DMS153 treated with DMSO at 0.1 percent for 48 hours (cell line): ENCODE data around the gene SORL1.
"Not testable (repeated sequence)": the region's sequence is repeated elsewhere in the genome, so short reads cannot be mapped to it uniquely, and the experiment has no call there.

Experiments
- DNase-seq: peaks from one replicate; lab custom pipeline; 2025; ENCODE audit not compliant: unreplicated experiment; lab: John Stamatoyannopoulos, UW

The SORL1 gene

GRCh38 chr11:121474680-121475079 lies 22.6 kb downstream of the SORL1 start:
- no peak for DNase-seq

- peak; percentile 74 for DNase-seq
These were observed 24.4 kb downstream of the SORL1 start for GRCh38 chr11:121476379-121477032.

DNA sequence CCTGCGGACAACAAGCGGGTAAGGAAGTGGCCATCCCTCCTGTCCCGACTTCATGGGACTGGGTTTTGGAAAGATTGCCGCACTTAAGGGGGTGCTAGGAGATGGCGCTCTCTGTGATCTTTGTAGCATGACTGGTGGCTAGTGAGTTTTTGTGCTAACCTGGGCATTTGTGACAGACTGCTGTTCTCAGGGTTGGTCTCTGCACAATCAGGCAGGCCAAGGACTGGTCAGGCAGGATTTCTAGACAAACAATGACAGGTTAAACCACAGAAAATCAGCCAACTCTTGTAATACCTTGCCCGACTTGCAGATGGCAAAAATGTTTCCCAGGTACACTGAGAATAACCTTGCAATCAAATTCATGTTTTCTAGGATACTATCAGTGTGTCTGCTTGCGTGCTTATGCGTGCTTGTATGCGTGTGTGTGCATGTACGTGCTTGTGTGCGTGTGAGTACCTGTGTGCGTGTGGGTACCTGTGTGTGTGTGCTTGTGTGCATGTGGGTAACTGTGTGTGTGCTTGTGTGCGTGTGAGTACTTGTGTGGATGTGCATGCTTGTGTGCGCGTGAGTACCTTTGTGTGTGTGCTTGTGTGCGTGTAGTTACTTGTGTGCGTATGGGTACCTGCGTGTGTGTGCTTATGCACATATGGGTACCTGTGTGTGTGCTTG lies 26.2 kb downstream of the SORL1 start:
- no peak for DNase-seq

DNA sequence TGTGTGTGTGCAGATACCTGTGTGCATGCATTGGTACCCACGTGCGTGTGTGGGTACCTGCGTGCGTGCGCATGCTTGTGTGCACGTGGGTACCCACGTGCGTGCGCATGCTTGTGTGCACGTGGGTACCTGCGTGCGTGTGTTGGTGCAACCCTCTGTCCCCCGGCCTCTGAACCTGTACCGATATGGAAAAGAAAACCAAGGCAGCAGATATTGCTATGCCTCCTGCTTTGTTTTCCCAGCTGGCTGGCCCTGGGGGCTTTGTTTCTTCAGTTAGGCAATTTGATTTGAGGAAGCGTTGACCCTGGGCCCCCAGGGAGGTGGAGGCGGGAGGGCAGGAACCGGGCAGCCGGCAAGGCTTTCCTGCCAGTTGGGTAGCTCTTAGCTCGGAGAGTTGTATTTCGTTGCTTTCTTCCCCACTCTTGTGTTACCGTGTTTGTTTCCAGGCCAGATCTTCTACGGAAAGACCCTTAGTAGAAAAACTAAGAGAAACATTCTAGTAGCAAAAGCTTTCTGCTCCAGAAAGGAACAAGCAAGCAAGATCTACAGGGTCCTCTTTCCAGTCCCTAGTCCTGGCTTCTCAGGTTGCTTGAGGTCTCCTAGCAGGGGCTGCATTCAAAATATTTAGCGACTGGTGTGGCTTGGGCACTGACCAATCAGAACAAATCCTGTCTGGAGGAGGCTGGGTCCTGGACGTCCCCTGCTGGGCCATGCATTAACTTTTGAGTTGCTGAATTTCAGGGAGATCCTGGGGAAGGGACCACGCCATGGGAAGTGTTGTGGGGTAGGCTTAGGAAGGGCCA lies 27.0 kb downstream of the SORL1 start:
- no peak for DNase-seq

DNA sequence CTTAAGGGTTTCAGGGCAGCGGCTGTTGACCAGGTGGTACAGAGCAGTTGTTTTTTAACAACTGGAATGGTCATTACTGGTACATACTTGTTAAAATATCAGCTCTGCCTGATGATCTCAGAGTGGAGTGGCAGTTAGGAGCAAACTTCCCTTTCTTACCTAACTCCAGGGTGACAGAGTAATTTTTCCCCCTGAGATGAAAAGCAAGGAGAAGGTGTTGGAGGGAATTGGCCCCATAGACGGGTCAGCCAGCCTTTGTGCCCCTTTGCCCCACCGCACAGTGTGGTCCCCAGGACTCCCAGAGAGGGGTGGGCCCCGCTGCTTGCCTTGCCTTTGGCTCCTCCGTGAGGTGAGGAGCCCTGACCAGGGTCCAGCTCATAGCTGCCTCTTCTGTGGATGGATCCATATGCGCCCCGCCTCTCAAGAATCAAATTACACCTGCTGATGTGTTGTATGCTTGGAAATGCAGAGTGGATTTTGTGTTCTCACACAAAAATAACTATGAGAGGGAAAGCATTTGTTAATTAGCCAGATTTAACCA lies 27.7 kb downstream of the SORL1 start:
- DNase-seq, result no peak

- DNase-seq, result not testable (repeated sequence)
These were observed 29.5 kb downstream of the SORL1 start for GRCh38 chr11:121481484-121482230.

DNA sequence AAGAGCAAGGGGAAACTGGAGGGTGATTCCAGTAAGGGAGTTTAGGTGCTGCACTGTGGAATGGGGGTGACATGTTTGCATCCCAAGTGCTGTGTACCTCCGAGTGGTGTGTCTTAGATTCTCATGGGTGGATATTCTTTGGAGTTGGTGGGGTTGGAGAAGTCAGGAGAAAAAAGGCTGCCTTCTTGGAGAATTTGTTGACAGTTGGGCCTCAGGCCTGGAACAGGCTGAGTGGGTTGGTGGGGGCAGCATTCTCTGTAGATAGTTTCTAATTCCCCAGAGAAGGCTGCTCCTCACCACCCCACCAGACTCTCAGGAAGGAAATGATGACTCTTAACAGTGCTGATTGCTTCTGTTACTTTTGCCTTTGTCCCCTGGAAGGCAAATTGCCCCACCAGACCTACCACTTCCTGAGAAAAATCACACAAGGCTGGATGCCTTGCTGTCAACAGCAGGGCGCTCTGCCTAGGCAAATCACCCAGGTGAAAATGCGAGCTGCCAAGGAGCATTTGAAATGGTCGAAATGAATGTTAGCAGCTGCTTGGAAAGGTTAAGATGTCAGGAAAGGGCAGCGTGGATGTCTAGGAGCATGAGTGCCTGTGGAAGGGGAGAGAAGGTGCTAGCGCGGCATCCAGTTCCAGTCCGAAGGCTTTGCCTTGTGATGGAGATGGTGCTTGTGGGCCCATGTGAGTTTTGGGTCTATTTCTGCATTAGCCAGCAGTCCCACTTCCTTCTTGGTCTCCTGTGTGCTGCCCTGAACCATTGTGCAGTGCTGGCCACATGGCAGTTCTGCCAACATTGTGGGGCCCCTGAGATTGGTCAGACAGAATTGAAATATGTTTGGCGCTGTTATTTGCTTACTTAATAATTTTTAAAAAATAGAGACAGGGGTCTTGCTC lies 30.4 kb downstream of the SORL1 start:
- no peak for DNase-seq

DNA sequence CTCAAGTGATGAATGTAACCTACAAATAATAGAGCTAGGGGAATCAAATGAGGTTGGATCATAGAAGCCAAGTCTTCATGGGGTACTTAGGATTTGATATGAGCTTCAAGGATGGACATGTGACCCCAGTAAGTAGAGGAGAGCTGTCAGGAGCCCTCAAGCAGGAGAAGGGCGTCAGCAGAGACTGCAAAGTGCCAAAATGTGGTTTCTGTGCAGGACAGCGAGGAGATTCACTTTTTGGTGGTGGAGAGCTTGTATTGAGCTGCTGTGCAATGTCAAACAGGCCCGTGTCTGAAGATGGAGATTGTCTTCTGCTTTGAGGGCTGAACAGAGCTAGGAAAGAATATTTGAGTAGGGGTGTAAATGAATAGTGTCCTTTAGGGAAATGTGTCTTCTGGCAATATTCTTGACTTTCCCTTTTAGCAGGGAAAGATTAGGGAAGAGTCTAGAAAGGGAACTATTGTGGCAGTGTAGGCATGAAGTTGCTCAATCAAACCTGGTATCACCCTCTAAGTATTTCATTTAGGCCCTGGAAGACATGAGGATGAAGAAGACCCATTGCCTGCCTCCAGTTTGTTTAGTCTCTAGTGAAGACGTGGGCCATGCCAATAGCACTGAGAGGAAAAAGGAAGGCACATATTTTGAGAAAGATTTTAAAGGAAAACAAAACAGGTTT lies 31.8 kb downstream of the SORL1 start:
- DNase-seq, result no peak

- no peak for DNase-seq
These were observed 33.1 kb downstream of the SORL1 start for GRCh38 chr11:121485216-121485615.

GRCh38 chr11:121486054-121486453 lies 33.9 kb downstream of the SORL1 start:
- no peak for DNase-seq

GRCh38 chr11:121487191-121487590 lies 35.1 kb downstream of the SORL1 start:
- no peak for DNase-seq

GRCh38 chr11:121488170-121488569 lies 36.1 kb downstream of the SORL1 start:
- DNase-seq, result no peak

DNA sequence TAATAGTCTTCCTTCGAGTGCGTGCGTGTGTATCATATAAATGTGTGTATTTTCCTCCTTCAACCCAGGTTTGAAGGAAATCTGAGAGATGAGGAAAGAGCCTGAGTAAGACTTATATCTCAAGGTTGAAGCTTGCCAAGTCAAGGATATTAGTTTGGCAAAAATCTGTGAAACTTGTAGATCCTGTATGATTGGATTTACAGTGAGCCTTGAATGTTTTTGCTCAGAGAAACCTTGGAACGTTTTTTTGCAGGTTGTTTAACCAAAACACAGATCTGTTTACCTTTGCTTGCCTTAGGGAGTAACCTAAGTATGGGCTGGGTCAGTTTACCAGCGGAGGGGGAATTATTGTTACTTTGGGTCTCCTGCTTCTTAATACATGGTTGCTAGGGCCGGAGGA lies 36.5 kb downstream of the SORL1 start:
- DNase-seq, result no peak

- no peak for DNase-seq
These were observed 37.7 kb downstream of the SORL1 start for GRCh38 chr11:121489823-121490222.

DNA sequence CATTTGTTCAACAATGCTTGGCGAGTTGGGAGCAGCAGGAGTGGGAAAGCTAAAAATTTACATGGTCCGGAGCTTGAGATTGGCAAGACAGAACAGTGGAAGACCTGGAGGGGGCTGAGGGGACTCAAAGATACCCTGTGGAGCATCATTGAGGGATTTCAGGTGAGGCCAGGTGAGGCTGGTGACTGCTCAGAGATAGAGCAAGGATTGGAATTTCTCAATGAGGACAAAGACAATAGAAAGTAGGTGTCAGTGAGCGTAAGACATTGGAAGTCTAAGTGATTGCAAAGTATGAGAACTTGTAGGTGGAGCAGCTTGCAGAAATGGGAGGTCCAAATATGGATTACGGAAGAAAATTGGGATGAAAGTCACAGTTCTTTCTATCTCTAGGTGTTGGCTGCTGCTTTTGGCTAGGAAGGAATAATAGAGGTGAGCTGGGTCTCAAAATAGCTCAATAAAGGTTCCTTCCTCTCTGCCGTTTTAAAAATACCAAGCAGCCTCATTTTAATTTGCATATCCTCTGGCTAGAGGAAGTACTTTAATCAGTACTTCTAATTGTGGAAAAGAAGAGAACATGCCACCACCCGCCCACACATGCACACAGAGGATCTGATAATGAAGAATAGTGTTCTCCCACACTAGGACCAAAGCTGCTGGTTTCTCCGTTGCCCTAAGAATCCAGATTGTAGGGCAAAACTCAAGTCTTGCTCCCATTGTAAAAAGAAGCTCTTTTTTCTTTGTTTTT lies 42.4 kb downstream of the SORL1 start:
- no peak for DNase-seq

DNA sequence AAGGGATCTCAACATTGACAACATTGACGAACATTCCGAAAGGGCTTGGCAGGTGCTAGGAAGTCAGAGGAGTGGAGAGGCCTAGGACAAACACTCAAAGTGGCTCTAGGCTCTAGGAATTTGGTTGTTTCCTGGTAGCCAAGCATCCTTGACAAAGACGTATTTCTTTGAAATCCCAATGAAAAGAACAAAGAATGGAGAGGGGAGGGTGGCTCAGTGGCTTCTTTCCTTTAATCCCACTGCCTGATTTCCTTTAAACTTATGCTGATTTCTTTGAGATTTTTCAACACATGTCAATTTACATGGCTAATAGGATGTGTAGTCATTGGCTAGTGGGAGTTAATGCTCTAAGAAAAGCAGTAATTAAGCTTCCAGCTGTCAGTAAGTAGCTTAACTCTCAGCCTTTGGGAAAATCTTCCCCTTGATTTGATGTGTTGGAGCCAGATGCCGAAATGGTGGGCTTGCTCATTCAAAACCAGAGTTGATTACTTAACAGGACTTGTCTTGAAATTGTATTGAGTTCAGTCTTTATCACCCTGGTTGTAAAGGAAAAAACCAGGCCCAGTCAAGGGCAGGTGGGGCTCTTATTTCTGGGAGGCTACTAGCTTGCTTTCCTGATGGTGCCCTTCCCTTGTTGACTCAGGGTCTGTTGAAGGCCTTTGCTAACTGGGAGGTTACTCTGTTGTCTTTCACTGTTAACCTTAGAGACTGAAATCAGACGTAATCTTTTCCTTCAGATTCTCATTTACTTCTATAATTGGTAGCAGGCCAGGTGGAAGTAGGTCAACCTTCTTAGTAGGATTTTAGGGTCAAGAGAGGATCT lies 45.3 kb downstream of the SORL1 start:
- DNase-seq, result no peak

DNA sequence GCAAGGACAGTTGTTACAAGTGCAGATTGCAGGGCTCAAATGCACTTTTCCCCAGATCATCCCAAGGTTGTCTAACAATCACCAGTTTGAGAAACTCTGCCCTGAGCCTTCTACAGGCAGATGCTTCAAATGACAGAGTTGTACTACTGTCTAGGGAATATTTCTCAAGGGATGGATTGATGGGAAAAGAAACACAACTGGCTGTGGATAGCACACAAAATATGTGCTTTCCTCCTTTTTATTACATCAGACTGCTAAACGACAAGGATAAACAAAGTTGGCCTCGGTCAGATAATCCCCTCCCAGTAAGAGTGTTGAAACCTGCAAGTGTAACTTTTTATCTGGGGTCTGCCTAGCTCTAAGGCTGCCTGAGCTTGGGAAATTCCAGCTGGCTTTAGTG lies 47.3 kb downstream of the SORL1 start:
- DNase-seq, result no peak

DNA sequence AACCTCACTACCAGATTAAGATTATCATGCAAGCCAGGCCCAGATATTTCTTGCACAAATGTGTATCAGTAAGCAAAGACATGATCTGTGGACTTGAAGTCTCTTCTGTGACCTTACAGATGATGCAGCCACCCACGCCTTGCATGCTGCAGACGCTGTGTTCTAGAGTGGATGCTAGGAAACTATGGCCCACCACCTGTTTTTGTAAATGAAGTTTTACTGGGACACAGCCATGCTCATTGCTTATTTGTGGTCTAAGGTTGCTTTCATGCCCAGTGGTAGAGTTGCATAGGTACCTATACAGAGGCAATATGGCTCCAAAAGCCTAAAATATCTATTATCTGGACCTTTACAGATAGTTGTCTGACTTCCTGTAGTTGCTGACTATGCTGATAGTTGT lies 48.2 kb downstream of the SORL1 start:
- no peak for DNase-seq
